SK-N-MC (cell line): ENCODE results near the gene TERB2.
"Not testable (repeated sequence)": the region's sequence is repeated elsewhere in the genome, so short reads cannot be mapped to it uniquely, and the experiment has no call there.

Experiments
- EZH2 ChIP-seq: fragments of 200-600 bp; sonication (generic); IDR thresholded peaks from one replicate; pipeline ENCODE4 v1.6.1; 2017; ENCODE audit warnings: antibody characterized with exemption
- POLR2AphosphoS5 ChIP-seq: IDR thresholded peaks from 2 replicates; pipeline ENCODE4 v1.6.1; 2012; ENCODE audit warnings: mild to moderate bottlenecking, low read depth, low read length, borderline replicate concordance

GRCh38 chr15:44988184-44988869 is 31.8 kb downstream of the TERB2 start:
- not testable (repeated sequence) for TF ChIP-seq POLR2AphosphoS5, EZH2
